Kidney epithelial cell (primary cell): Measurements from ENCODE around the gene APBB1IP. TPM values are rescaled to one million over a fixed set of nuclear protein-coding genes. Genes with fewer than 3 reads are reported as not detected.

Source experiments
- DNase-seq: peaks from one replicate; pipeline ENCODE4 v3.0.0-alpha.2; 2010; ENCODE audit warnings: low read depth
- H3K27me3 ChIP-seq: 2 replicates; pipeline ENCODE4 v1.6.0; 2011; ENCODE audit warnings: low read length; ENCODE audit not compliant: control insufficient read depth, insufficient read depth
- H3K36me3 ChIP-seq: 2 replicates; pipeline ENCODE4 v1.5.1; 2011; ENCODE audit warnings: low read length; ENCODE audit not compliant: control insufficient read depth, insufficient read depth
- H3K4me3 ChIP-seq: 2 replicates; pipeline ENCODE4 v1.5.1; 2011; ENCODE audit warnings: low read depth, mild to moderate bottlenecking, control low read depth, low read length
- CTCF ChIP-seq: IDR thresholded peaks from 2 replicates; pipeline ENCODE4 v1.5.1; 2011; ENCODE audit warnings: mild to moderate bottlenecking, moderate library complexity, low read length, control low read depth, inconsistent platforms; ENCODE audit not compliant: insufficient read depth, poor library complexity, severe bottlenecking
- total RNA-seq: library from RNA; depleted of rRNA; stranded (reverse); fragments of >200 nt; gene quantifications from 2 replicates; pipeline ENCODE4 v1.2.3, GENCODE V29; 2015

Gene APBB1IP
- total RNA-seq, 1 donor from 2014 or later = 1.8 TPM

DNA sequence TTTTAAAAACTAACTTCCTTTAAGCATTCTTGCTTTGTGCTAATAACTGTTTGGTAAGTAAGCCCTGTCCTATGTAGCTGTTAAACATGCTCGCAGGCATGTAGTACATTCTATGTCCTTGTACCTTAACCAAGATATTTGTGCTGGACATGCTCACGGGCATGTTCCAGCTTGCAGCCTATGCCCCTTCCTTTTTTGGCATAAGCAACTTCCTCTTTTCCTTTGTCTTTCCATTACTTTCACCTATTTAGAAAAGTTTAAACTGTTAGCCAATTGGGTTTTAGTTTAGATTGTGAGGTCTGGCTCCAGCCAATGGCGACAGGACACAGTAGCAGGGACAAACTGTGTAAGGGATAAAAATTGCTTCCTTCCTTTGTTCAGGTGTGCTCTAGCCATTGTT is 14.4 kb upstream of the APBB1IP start:
- no peaks in the 10 kb centered on the region for H3K27me3 ChIP-seq
- no peaks in the 10 kb centered on the region for H3K36me3 ChIP-seq
- TF ChIP-seq CTCF = no peak
- no peak overlapping the region for H3K4me3 ChIP-seq
- no peak for DNase-seq

DNA sequence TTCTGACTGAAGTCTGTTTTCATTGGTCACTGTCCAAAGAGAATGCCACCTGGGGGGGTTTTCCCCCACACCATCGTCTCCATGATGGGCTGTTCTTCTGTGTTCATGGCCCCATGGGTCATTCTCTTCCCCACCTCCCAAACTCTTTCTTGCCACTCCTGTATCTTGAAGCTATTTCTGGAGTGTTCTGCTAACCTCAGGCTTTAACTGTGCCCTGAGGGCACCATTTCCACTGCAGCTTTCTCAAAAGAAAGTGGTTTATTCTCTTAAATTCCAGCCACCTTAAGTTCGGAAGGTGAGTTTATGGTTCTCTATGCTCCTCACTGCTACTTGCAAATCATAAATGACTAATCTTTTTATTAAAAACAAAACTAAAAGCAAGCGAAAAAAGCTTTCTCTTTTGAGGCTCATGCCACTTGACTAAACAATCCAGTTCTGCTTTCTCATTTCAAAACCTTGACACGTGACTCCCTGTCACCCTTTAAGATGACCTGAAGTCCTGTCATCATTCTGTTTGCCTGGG is 7.4 kb upstream of the APBB1IP start:
- no peak overlapping the region for H3K4me3 ChIP-seq
- TF ChIP-seq CTCF = no peak
- DNase-seq = no peak
- H3K36me3 ChIP-seq = no peaks in the 10 kb centered on the region
- H3K27me3 ChIP-seq = no peaks in the 10 kb centered on the region

GRCh38 chr10:26432938-26433337 is 5.2 kb upstream of the APBB1IP start:
- DNase-seq = no peak
- Histone ChIP-seq H3K4me3 (no peak overlapping the region), H3K27me3 (no peaks in the 10 kb centered on the region), H3K36me3 (no peaks in the 10 kb centered on the region)
- no peak for TF ChIP-seq CTCF

GRCh38 chr10:26435852-26436251 is 2.3 kb upstream of the APBB1IP start:
- peaks cover 5% of the 10 kb centered on the region for H3K27me3 ChIP-seq
- no peak for TF ChIP-seq CTCF
- H3K4me3 ChIP-seq = no peak overlapping the region
- no peak for DNase-seq
- no peaks in the 10 kb centered on the region for H3K36me3 ChIP-seq

DNA sequence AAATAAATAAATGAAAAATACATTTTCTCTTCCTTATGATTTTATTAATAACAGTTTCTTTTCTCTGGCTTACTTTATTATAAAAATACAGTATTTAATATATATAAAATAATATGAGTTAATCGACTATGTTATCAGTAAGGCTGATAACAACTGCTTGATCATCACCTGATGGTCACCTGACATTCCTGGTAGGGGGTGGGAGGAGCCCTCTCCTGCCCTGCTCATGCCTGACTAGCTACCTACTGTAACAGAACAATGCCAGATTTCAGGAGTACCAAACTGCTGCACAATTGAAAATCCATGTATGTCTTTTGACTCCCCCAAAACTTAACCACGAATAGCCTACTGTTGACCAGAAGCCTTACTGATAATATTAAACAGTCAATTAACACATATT is 1.3 kb upstream of the APBB1IP start:
- DNase-seq = no peak

More for the DNA sequence above, 1.3 kb upstream of the APBB1IP start:
- peaks cover 5% of the 10 kb centered on the region for H3K27me3 ChIP-seq
- no peak for TF ChIP-seq CTCF
- no peak overlapping the region for H3K4me3 ChIP-seq
- no peaks in the 10 kb centered on the region for H3K36me3 ChIP-seq
